Cardiac septum (tissue), 1 donor: ENCODE results near the gene RNASE2. TPM values are rescaled to one million over a fixed set of nuclear protein-coding genes. Genes with fewer than 3 reads are reported as not detected.
A peak's percentile ranks its signal among the peaks of the same experiment; 100 is the strongest.
"Not testable (repeated sequence)": the region's sequence is repeated elsewhere in the genome, so short reads cannot be mapped to it uniquely, and the experiment has no call there.

ENCODE experiments used
- DNase-seq: peaks from one replicate; pipeline ENCODE4 v3.0.0-alpha.2; 2020; ENCODE audit warnings: low spot score
- intact Hi-C: fragments of 100-400 bp; cut with DNase I; formaldehyde crosslinking; loops from one replicate; pipeline ENCODE4 v1.14.0; 2022
- long read RNA-seq: library from polyadenylated mRNA; unstranded; transcript quantifications from one replicate; pipeline ENCODE4 v2.0.0, GENCODE V29; 2021
- total RNA-seq: library from RNA; stranded (reverse); fragmentation: NEBNext Ultra II Directional; extraction: Animal tissue kit (Norgen Biotek cat#: 25700); gene quantifications from one replicate; pipeline ENCODE4 v1.2.1, GENCODE V29; 2021
- donor health status: DM: no; HTN: no; CAD: no.

Gene RNASE2
- 0.89 TPM for total RNA-seq
- long read RNA-seq, partial matches to known transcripts, result 0 of 1 reads
- long read RNA-seq, other reads (novel, unspliced or antisense), result 1 of 1 reads

DNA sequence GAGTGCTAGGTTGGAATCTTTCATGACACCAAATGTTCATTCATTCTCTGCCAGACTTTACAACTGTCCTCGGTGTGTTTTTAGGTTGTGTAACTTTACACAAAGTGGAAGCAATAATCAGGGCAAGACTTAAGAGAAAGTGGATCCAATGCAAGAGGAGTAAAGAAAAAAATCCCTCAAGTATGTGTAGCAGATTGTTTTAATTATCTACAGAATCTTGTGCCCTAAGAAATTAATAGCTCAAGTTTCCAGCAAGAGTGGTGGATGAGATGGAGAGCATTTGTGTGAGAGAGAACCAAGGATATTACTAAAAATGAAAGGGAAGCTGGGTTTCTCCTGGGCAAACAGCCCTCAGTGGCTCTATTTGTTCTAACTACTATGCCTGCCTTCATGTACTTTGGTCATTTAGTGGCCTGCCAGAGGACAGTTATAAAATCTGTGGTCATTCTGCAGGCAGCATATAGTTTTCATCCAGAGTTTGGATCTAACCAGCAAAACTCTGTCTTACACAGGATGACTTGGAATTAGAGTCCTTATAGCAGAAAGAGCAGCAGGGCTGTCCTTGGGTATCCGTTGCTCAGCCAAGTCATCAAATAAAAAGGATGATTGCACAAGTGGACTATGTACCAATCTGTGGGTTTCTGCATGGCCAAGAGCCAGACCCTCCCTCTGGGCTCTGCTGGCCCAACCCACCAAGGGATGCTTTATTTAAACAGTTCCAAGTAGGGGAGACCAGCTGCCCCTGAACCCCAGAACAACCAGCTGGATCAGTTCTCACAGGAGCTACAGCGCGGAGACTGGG lies at the start of gene RNASE2:
Gene RNASE2, plus strand, starts transcription at position 752 of the 802 bp plus-strand sequence. CDS start 285 bp downstream, outside the sequence.
- DNase-seq, intact Hi-C loops: not testable (repeated sequence)

DNA sequence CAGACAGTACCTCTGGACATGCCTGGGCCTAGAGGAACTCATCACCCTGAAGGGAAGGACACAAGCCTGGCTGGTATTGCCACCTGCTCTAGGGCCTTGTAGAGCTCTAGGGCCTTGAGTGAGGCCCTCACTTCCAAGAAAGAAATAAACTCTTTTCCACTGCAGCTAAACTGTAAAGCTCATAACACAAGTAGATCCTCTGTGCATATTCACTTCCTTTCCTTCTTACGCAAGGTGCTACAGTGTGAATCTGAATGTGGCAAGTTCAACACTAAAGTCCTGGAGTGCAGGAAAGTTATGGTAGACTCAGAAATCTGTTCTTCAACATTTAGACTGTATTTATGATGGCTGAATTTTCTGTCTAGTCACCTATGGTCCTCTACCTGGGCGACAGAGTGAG lies 49.6 kb upstream of the RNASE2 start:
- intact Hi-C loops, result no loop called here
- DNase-seq, result no peak

DNA sequence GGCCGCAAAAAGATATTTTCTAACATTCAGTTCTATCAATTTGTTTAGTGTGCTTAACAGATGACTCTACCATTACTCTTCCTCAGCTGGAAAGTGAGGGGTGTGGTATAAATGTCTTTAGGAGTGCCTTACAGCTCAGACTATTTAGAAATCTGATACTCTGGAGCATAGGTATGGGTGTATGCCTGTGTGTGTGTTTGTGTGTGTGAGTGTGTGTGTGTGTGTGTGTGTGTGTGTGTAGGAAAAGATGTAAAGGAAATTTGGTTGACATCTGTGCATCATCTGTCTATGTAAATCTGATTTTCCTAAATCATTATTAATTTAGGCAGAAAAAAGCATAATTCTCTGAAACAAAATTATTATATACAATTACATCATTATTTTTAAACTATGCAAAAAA lies 48.1 kb upstream of the RNASE2 start:
- intact Hi-C loops, result no loop called here
- no peak for DNase-seq

DNA sequence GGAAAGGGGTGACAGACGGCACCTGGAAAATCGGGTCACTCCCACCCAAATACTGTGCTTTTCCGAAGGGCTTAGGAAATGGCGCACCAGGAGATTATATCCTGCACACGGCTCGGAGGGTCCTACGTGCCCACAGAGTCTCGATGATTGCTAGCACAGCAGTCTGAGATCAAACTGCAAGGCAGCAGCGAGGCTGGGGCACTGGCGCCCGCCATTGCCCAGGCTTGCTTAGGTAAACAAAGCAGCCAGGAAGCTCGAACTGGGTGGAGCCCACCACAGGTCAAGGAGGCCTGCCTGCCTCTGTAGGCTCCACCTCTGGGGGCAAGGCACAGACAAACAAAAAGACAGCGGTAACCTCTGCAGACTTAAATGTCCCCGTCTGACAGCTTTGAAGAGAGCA lies 44.5 kb upstream of the RNASE2 start:
- DNase-seq, intact Hi-C loops: not testable (repeated sequence)

DNA sequence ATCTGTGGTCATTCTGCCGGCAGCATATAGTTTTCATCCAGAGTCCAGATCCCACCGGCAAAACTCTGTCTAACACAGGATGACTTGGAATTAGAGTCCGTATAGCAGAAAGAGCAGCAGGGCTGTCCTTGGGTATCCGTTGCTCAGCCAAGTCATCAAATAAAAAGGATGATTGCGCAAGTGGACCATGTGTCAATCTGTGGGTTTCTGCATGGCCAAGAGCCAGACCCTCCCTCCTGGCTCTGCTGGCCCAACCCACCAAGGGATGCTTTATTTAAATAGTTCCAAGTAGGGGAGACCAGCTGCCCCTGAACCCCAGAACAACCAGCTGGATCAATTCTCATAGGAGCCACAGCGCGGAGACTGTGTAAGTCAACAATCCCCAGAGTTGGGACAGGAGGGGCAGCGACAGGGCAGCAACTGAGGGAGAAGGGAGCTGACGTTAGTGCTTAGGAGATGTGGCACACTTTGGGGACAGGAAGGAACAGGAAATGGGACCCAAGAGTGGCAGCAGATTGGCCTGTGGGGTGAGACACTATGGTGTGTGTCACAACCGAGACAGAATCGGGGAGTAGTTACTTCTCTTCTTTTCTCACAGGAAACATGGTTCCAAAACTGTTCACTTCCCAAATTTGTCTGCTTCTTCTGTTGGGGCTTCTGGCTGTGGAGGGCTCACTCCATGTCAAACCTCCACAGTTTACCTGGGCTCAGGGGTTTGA lies 36.1 kb upstream of the RNASE2 start:
- intact Hi-C loops, DNase-seq: not testable (repeated sequence)

DNA sequence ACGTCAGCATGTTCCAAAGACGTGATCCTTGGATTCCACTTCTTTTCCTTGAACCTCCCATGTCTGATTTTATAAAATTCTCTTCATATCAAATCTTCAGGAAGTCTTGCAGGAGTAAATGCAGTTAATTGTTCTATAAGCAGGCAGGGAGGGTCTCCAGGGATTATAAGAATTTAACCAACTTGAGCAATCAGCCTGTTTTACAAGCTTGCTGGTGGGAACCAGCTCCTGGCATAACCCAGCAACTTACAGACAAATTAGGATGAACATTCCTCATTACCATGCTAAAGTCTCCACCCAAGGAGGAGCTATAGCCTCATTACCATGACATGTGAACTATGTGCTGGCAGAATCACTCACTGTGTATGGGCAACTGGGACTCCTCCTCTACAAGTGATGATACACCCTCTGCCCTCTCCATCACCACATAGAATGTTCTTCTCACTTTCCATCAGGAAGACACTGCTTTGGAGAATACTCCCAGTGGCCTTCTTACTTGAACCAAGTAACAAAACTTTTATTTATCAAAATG lies 31.5 kb upstream of the RNASE2 start:
- DNase-seq, intact Hi-C loops: not testable (repeated sequence)

DNA sequence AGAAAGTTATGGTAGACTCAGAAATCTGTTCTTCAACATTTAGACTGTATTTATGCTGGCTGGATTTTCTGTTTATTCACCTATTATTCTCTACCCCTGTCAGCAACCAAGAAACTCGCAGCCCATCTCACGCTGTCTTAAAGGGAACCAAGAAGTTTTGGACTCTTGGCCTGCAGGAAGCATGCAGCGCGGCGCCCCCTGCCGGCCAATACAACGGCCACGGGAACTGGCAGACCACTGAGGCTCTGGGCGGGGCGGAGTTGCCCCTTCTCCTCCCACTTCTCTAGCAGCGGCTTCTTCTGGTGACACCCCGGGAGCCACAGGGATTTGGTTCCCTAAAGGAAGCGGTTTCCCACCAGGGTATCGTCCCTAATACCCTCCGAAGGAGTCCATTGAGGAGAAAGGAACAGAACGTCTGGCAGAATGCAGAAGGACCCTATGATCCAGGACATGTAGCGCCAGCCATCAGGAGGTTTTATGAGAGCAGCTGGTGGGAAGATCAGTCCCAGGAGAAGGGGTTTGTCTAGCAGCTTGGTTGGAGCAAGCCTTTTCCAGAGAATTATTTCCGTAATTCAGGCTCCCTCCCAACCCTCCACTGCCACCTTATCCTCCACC lies 21.0 kb upstream of the RNASE2 start:
- no peak for DNase-seq
- intact Hi-C loops, result no loop called here

DNA sequence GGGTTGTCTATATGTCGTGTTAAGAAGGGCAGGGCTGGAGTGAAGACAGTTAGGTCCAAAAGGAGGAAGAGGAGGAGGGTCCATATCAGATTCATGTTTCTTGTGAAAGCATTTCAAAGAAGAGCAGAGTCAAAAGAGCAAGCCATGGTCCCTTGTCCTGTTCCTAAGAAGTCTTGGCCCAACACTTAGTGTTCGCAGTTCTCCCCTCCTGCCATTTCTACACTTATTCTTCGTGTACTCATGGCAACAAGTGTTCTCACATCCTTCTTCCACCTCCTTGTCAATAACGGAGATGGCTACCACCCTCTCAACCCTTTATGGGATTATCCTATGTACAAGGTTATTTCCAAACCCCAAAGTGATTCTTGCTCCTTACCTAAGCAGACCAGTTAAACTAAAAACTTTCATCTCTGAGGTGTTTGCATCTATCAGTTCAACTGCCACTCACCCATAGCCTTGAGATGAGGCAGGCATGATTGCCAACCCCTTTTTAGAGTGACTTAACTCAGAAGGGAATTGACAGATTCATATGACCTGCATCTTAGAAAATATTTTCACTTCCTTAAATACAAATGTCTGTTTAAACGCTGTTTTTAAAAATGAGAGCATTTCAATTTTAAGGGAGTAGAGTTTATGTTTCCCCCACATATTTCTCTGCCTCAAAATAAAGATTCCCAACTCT lies 19.8 kb upstream of the RNASE2 start:
- no peak for DNase-seq
- intact Hi-C loops, result no loop called here

DNA sequence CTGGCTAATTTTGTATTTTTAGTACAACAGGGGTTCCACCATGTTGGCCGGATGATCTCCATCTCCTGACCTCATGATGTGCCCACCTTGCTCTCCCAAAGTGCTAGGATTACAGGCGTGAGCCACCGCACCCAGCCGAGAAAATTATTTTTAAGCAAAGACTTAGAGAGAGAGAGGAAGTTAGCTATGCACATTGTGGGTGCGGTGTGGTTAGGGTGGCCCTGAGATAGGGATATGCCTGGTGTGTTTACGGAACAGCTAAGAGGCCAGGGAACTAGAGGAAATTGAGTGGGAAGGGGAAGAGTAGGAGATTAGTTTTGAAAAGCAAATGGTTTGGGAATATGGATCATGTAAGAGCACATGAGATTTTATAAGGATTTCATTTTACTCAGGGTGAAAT lies 10.1 kb upstream of the RNASE2 start:
- DNase-seq, intact Hi-C loops: not testable (repeated sequence)

DNA sequence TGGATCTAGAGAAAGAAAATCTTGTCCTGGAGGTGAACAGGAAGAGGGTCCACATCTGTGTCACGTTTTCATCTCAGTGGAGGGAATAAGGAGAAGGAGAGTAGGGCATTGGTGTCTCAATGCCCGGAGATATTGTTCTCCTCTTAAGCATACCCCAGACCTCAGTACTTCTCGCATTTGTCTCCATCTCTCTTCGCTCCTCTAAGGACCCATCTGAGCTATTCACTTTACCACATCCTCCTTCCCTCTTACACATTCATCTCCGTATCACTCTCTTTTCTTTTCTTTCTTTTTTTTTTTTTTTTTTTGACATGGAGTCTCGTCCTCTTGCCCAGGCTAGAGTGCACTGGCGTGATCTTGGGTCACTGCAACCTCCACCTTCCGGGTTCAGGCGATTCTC lies 8.6 kb upstream of the RNASE2 start:
- DNase-seq, intact Hi-C loops: not testable (repeated sequence)

DNA sequence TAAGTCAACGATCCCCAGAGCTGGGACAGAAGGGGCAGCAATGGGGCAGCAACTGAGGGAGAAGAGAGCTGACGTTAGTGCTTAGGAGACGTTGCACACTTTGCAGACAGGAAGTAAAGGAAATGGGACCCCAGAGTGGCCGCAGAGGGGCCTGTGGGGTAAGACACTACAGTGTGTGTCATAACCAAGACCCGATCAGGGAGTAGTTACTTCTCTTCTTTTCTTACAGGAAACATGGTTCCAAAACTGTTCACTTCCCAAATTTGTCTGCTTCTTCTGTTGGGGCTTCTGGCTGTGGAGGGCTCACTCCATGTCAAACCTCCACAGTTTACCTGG lies 219 bp downstream of the RNASE2 start:
- DNase-seq, intact Hi-C loops: not testable (repeated sequence)

DNA sequence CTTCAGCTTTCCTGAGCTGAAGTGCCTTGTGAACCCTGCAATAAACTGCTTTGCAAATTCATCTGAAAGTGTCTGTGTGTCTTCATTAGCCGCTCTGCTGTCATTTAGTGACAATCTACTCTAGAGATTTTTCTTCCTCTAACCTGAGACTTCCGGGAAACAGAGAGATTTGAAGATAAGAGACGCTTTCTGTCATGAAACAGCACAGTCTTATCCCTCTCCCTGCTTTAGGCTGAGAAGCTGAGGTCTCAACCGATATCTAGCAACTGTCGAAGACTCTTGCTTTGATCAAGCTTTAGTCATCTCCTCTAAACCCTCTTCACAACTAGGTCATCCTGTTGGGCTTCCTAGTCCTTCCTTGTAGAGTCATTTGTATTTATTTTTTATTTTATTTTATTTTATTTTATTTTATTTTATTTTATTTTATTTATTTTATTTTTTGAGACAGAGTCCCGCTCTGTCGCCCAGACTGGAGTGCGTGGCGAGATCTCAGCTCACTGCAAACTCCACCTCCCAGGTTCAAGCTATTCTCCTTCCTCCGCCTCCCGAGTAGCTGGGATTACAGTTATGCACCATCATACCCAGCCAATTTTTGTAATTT lies 1.2 kb downstream of the RNASE2 start:
- intact Hi-C loops, result no loop called here
- DNase-seq, result no peak

DNA sequence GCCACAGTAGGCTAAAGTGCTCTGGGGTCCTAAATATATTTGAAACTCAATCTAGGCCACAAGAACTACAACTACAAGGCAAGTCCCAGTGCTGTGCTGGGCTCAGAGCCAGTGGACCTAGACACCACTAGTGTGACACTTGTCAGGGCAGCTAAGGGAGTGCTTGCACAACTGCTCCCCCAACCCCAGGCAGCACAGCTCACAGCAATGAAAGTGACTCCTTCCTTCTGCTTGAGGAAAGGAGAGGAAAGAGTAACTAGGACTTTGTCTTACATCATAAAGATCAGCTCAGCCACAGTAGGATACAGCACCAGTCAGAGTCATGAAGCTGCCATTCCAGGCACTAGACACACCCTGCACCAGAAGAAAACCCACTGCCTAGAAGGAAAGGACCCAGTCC lies 3.7 kb downstream of the RNASE2 start:
- intact Hi-C loops, DNase-seq: not testable (repeated sequence)

DNA sequence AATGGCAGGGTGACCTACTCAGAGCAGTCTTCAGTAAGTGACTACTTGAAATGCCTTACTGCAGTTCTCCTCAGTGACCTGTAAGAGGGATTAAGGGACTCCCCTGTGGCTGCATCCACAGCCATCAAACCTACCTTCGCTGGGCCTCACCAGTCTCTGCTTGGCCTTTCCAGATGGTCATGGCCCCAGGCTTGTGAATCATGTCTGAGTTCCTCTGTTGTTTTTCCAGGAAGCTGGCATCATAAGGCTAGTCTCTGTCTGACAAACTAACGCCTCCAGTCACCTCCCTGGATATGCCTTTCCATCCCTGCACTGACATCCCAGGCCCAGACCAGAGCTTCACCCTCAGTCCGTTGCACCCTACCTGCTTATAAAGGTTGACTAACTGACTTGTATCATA lies 14.0 kb downstream of the RNASE2 start:
- no peak for DNase-seq
- intact Hi-C loops, result no loop called here

DNA sequence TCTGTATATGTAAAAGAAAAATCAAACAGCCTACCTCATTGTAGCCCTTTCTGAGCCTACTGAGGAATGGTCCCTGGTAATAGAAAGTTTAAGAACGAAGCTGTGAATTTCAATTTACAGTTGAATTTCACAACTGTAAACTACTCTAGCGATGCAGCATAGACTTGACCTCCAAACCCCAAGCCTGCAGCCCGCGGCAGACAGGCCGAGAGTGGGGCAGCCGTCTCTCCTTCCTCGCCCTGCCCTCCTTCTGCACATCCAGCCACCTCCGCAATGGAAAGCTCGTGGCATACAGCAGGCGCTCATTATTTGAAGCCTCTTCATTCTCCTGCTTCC lies 15.3 kb downstream of the RNASE2 start:
- no peak for DNase-seq
- intact Hi-C loops, result loop anchor here (2.0 to 5.0 kb wide), 3 partner anchors 18 to 288 kb away; partner anchors contain the start of genes METTL17 and RNASE4

DNA sequence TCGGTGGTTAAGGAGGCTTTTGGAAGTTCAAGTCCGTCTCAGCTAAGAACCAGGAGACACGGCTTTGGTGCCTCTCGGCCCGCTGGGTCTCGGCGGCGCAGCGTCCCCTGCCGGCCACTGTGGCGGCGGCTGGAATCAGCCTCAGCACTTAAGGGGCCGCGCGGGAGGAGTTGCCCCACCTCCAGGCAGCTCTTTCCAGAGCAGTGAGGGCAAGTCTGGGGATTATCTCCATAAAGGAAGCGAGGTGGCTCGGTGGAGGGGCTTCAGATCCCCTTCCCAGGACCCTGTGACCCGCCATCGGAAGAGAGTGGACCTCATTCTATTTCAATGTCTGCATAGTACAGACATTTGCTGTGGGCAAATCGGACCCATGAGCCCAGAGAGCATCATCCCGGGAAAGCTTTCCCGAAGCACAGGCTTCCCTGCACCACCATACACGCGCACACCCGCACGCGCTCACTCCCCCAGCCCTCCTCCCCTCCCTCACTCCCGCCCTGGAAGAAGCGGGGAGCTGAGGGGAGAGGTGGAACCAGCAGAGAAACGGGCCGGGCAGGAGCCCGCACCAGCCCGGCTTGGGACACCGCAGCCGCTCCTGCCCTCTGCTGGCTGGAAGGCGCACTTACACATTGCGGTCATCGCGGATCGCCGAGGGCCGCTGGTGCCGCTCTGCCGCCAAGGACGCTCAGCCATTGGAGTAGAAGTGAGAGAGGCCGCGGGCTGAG lies 15.9 kb downstream of the RNASE2 start:
- DNase-seq, result peak; percentile 95
- intact Hi-C loops, result loop anchor here (1.0 to 5.0 kb wide), 4 partner anchors 18 to 289 kb away; partner anchors contain the start of genes METTL17 and RNASE4

DNA sequence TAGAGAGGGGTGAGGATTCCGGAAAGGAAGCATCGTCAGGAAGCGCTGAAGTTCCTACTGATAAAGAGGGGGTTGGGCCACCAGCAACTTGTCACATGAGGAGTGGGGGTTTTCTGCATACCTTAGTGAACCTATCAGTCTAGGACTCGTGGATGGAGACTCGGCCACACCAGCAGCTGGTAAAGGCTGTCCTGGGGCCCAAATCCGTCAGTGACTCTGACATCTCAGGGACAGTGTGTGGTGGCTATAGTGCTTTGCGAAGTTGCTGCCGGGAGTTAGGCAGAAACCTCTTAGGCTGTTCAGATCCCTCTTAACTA lies 16.4 kb downstream of the RNASE2 start:
- DNase-seq, result no peak
- intact Hi-C loops, result loop anchor here (1.0 to 5.0 kb wide), 4 partner anchors 17 to 289 kb away; partner anchors contain the start of genes METTL17 and RNASE4

DNA sequence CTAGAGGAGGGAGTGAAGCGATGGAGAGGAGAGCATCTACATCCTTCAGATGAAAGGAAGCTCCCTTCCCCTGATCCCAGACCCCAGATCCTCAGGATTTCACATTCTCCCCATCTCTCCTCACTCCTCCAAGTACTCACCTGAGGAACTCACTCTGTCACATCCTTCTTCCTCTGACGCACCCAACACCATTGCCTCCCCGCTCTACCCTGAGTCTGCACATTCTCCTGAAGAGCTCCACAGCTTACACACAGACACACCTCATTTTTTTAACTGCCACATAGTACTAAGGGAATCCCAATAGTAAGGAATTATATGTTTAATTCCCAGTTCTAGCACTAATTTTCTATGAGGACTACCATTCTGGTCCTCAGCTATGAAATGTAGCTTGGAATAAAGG lies 18.2 kb downstream of the RNASE2 start:
- intact Hi-C loops, result loop anchor here (5.0 kb wide), 2 partner anchors 116 to 291 kb away; partner anchors contain the start of gene RNASE4

DNA sequence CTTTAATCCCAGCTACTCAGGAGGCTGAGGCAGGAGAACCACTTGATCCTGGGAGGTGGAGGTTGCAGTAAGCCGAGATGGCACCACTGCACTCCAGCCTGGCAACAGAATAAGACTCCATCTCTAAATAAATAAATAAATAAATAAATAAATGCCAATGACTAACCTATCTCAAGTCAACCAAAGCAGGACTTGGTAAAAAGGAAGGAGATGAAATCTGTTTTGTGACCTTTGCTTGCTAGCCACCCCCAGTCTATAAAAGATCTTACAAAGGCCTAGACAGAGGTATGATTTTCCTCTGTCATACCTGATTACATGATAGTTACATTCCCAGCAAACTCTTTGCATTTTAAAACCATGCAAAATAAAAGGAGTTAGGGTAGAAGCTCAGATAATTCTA lies 21.0 kb downstream of the RNASE2 start:
- intact Hi-C loops, result no loop called here
- DNase-seq, result no peak

More for the DNA sequence above, 18.2 kb downstream of the RNASE2 start:
- no peak for DNase-seq
